ENCODE measurements around the gene METAP2. TPM values are rescaled to one million over a fixed set of nuclear protein-coding genes. Genes with fewer than 3 reads are reported as not detected.
"Not testable (repeated sequence)": the region's sequence is repeated elsewhere in the genome, so short reads cannot be mapped to it uniquely, and the experiment has no call there.

Gene METAP2
- total RNA-seq, 1 donor from 2014 or later: 81.6 TPM

GRCh38 chr12:95463050-95463449 is 10.9 kb upstream of the METAP2 start:
- no peaks in the 10 kb centered on the region for H3K79me2 ChIP-seq (ENCODE audit: insufficient read depth, low read length)
- peaks cover 2% of the 10 kb centered on the region for H3K36me3 Mint-ChIP-seq (ENCODE audit: low read depth, unreplicated experiment)
- no peak overlapping the region for H3K27ac Mint-ChIP-seq (ENCODE audit: unreplicated experiment)
- H3K27ac ChIP-seq (ENCODE audit: low read depth, low read length): no peak overlapping the region
- no peak overlapping the region for H2AFZ ChIP-seq (ENCODE audit: low read depth, low read length)
- no peaks in the 10 kb centered on the region for H4K20me1 ChIP-seq (ENCODE audit: insufficient read depth, low read length)
- H3K4me2 ChIP-seq (ENCODE audit: low read length): no peak overlapping the region
- no peaks in the 10 kb centered on the region for H3K9me3 ChIP-seq (ENCODE audit: insufficient read depth, low read depth, low read length)
- H3K36me3 ChIP-seq (ENCODE audit: insufficient read depth, low read length): no peaks in the 10 kb centered on the region
- H3K9me3 Mint-ChIP-seq (ENCODE audit: unreplicated experiment): peaks cover 14% of the 10 kb centered on the region
- no peaks in the 10 kb centered on the region for H3K4me1 Mint-ChIP-seq (ENCODE audit: low read depth, unreplicated experiment)
- FAIRE-seq (no peak), DNase-seq (ENCODE audit: low read depth) (no peak)
- H3K4me1 ChIP-seq (ENCODE audit: insufficient read depth, low read length): no peaks in the 10 kb centered on the region
- H3K9ac ChIP-seq (ENCODE audit: low read length): no peak overlapping the region
- TF ChIP-seq EZH2 (IDR thresholded peaks at IDR 0.05; ENCODE audit: insufficient read depth, low read length): no peak
- TF ChIP-seq CTCF (IDR thresholded peaks at IDR 0.05; ENCODE audit: insufficient read depth, low read depth, low read length): no peak
- H3K4me3 ChIP-seq (ENCODE audit: insufficient read depth, low read depth, low read length): no peak overlapping the region
- H3K27me3 ChIP-seq (ENCODE audit: insufficient read depth, low read length): no peaks in the 10 kb centered on the region
- H3K27me3 Mint-ChIP-seq (ENCODE audit: low read depth, unreplicated experiment): no peaks in the 10 kb centered on the region
- no peak overlapping the region for H3K4me3 Mint-ChIP-seq (ENCODE audit: unreplicated experiment)

GRCh38 chr12:95463776-95464175 is 10.2 kb upstream of the METAP2 start:
- H3K27me3 Mint-ChIP-seq (ENCODE audit: low read depth, unreplicated experiment); H3K36me3 Mint-ChIP-seq (ENCODE audit: low read depth, unreplicated experiment); H3K4me3 Mint-ChIP-seq (ENCODE audit: unreplicated experiment); H3K4me3 ChIP-seq (ENCODE audit: insufficient read depth, low read depth, low read length); DNase-seq (ENCODE audit: low read depth); H3K36me3 ChIP-seq (ENCODE audit: insufficient read depth, low read length); H3K27me3 ChIP-seq (ENCODE audit: insufficient read depth, low read length); H3K27ac ChIP-seq (ENCODE audit: low read depth, low read length); H3K4me1 ChIP-seq (ENCODE audit: insufficient read depth, low read length); H4K20me1 ChIP-seq (ENCODE audit: insufficient read depth, low read length); H3K4me2 ChIP-seq (ENCODE audit: low read length); H3K9me3 ChIP-seq (ENCODE audit: insufficient read depth, low read depth, low read length); H3K9me3 Mint-ChIP-seq (ENCODE audit: unreplicated experiment); H3K79me2 ChIP-seq (ENCODE audit: insufficient read depth, low read length); H2AFZ ChIP-seq (ENCODE audit: low read depth, low read length); H3K4me1 Mint-ChIP-seq (ENCODE audit: low read depth, unreplicated experiment); FAIRE-seq; H3K9ac ChIP-seq (ENCODE audit: low read length); H3K27ac Mint-ChIP-seq (ENCODE audit: unreplicated experiment): not testable (repeated sequence)

GRCh38 chr12:95465275-95465674 is 8.7 kb upstream of the METAP2 start:
- no peak overlapping the region for H3K4me3 Mint-ChIP-seq (ENCODE audit: unreplicated experiment)
- no peaks in the 10 kb centered on the region for H4K20me1 ChIP-seq (ENCODE audit: insufficient read depth, low read length)
- no peak for FAIRE-seq

More at GRCh38 chr12:95465275-95465674, 8.7 kb upstream of the METAP2 start:
- H3K36me3 Mint-ChIP-seq (ENCODE audit: low read depth, unreplicated experiment): no peaks in the 10 kb centered on the region
- no peak overlapping the region for H3K27ac Mint-ChIP-seq (ENCODE audit: unreplicated experiment)
- H3K9me3 Mint-ChIP-seq (ENCODE audit: unreplicated experiment): peaks cover 4% of the 10 kb centered on the region
- Histone ChIP-seq H3K79me2 (ENCODE audit: insufficient read depth, low read length) (no peaks in the 10 kb centered on the region), H3K27me3 (ENCODE audit: insufficient read depth, low read length) (no peaks in the 10 kb centered on the region), H3K4me1 (ENCODE audit: insufficient read depth, low read length) (no peaks in the 10 kb centered on the region), H3K9me3 (ENCODE audit: insufficient read depth, low read depth, low read length) (no peaks in the 10 kb centered on the region), H3K27ac (ENCODE audit: low read depth, low read length) (no peak overlapping the region), H2AFZ (ENCODE audit: low read depth, low read length) (no peak overlapping the region), H3K36me3 (ENCODE audit: insufficient read depth, low read length) (no peaks in the 10 kb centered on the region), H3K9ac (ENCODE audit: low read length) (no peak overlapping the region), H3K4me2 (ENCODE audit: low read length) (no peak overlapping the region), H3K4me3 (ENCODE audit: insufficient read depth, low read depth, low read length) (no peak overlapping the region)
- no peaks in the 10 kb centered on the region for H3K27me3 Mint-ChIP-seq (ENCODE audit: low read depth, unreplicated experiment)
- TF ChIP-seq CTCF (IDR thresholded peaks at IDR 0.05; ENCODE audit: insufficient read depth, low read depth, low read length) (no peak), EZH2 (IDR thresholded peaks at IDR 0.05; ENCODE audit: insufficient read depth, low read length) (no peak)
- no peaks in the 10 kb centered on the region for H3K4me1 Mint-ChIP-seq (ENCODE audit: low read depth, unreplicated experiment)
- no peak for DNase-seq (ENCODE audit: low read depth)

All from astrocyte (in vitro differentiated cells and primary cell).